Activated CD8-positive, alpha-beta memory T cell treated with anti-CD3 and anti-CD28 coated beads, Interleukin-2, amount 50 U/mL, for 1 hour (primary cell): ENCODE results near the gene SERPINA4.

Experiments used
- DNase-seq: peaks from one replicate; pipeline ENCODE4 v3.0.0-alpha.2; 2020; ENCODE audit errors: extremely low read depth

The SERPINA4 gene

DNA sequence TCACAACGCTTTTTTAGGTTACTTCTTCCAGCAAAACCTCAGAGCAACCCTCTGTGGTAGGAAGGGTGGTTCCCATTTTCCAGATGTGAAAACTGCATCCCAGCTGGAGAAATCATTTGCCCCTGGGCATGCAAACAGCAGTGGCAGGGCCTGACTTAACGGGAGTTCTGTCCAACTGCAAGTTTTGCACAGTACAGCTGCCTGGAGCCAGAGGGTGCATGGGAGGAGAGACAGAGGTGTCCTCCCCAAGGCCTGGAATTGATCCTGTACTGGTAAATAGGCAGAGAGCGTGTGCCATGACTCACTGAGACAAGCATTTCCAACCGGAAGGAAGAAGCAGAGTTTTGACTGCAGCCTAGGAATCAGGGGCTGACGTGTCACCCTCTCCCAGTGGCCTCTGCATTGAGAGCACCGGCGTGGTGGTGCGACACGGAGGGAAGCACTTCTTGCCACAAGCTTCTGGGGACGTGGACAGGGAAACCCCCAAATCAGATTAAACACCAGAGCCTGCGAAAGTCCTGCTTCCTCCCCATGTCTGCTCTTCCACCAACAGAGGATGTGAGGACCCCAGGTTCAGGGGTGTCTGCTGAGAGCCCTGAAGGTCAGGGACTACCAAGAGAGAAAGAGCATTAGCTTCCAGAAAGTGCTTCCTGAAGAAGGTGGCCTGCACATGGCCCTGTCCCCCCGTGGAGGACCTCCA, 19.0 kb upstream of the SERPINA4 start:
- no peak for DNase-seq

DNA sequence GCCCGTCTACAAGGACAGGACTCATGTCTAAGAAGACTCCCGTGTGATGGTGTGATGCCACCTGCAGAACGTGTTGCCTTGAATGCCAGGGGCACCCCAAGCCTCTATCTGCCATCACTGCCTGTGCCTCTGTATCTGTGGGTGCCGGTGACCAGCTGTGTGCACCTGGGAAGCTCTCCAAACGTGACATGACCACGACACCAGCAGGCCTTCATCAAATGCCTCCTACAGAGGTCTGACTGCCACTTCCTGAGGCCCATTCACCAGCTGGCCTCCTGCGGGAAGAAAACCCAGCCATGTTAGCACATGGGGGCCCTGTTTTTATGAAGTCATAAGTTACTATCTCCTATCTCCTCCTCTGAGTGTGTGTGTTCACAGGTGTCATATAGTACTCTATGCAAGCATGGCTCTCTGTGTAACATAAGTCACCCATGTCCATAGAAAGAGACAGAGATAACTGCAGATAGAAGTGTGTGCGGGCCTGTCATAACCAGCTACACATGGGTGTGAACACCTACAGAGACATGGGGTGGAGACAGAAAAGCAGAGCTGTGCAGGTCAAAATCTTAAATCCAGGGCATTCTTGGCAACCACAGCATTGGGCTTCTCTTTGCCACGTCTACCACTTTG, 18.3 kb upstream of the SERPINA4 start:
- DNase-seq: no peak

DNA sequence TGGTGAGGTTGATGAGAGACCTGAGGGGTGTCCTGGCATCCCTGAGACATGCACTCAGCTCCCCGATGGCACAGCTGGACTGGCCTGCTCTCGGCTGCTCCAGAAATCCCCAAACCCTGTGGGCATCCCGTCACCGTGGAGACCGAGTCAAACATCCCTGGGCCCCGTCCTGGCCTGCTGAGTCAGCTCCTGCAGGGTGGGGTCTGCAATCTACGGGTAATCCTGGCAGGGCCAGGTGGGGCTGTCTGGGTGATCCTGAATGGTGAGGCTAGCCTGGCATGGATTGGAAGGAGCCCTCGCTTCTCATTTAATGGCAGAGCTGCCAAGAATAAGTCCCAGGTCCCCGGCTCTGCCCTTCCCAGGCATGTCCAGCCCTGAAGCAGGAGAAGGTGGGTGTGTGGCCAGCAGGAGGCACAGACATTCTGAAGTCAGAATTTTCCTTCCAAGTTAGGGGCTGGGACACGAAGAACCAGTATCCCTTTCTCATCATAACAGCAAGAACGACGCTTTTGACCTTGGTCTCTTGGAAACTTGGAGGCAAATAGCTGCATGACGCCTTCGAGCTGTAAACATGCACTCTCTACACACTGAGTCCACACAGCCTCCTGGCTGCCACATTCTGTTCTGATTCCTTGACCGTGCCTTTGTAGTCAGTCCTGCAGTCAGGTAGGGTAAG, 17.7 kb upstream of the SERPINA4 start:
- DNase-seq: no peak

DNA sequence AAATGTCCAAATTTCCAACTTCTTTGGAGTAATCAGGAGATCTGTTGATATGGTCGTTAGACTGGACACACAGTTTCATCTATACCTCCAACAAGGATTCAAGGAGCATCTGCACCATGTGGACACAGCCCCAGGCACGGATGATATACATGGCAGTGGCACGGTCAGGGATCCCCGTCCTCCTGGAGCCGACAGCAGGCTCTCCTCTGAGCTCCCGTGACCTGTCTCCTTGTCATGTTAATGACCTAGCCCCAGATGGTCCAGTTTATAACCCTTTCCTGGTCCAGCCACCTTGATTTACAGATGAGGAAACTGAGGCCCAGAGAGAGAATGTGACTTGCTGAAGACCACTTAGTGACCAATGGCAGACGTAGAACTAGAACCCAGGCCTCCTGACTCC, 16.5 kb upstream of the SERPINA4 start:
- no peak for DNase-seq

DNA sequence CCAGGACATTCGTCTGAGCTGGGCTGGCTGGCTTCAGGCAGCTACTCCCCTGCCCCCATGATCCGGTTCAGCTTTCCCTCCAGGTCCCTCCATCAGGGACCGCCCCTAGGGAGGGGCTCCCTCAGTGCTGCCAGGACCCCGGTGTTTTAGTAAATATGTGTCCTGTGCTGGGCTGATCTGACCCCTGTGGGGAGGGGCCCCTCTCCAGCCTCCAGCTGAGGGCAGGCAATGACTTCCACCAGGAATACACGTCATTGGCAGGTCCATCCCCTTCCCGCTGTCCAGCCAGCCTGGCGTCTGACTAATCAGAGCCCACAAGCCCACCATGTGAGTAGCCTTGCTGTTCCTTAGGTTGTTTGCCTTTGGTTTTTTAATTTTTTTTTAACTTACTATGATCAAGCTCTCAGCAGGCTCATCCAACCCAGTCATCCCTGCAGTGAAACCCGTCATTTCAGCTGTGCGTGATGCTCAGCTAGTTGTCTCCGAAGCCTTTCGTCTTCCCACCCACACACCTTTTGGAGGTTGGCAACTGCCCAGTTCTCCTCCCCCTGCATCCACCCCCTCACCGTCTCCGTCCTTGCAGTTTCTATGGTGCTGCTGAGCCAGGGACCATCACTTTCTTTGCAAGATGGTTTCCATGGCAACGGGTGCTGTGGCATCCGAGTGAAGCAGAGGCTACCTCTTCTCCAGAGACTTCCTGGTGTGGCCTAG, 16.0 kb upstream of the SERPINA4 start:
- no peak for DNase-seq

DNA sequence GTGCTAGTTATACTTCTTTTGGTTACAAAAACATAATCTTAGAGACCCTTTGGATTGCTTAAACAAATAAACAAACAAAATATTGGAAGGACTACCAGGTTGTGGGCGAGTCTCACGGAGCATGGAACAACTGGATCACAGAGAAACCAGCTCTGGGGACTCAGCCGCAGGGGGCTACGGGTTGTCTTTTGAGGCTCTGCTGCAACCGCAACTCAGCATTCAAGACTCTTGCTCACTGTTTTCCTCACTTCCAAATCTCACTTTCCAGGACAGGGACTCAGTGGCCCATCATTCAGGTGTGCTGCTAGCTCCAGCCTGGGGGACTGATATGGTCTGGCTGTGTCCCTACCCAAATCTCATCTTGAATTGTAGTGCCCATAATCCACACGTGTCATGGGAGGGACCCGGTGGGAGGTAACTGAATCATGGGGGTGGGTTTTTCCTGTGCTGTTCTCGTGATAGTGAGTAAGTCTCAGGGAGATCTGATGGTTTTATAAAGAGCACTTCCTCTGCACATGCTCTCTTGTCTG, 14.0 kb upstream of the SERPINA4 start:
- DNase-seq: no peak

DNA sequence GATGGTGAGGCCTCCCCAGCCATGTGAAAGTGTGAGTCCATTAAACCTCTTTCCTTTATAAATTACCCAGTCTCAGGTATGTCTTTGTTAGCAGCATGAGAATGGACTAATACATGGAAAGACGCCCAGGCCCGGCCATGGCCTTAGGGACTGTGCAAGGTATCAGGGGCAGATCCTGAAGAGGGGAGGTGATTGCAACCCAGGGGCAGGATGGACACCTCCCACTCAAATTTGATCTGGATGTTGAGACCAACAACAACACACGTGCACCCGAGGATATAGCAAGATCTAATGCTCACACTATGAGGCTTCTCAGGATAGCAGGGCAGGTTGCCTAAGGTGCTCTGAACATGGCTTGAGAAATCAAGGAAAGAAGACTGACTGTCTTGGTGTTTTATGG, 13.5 kb upstream of the SERPINA4 start:
- no peak for DNase-seq

DNA sequence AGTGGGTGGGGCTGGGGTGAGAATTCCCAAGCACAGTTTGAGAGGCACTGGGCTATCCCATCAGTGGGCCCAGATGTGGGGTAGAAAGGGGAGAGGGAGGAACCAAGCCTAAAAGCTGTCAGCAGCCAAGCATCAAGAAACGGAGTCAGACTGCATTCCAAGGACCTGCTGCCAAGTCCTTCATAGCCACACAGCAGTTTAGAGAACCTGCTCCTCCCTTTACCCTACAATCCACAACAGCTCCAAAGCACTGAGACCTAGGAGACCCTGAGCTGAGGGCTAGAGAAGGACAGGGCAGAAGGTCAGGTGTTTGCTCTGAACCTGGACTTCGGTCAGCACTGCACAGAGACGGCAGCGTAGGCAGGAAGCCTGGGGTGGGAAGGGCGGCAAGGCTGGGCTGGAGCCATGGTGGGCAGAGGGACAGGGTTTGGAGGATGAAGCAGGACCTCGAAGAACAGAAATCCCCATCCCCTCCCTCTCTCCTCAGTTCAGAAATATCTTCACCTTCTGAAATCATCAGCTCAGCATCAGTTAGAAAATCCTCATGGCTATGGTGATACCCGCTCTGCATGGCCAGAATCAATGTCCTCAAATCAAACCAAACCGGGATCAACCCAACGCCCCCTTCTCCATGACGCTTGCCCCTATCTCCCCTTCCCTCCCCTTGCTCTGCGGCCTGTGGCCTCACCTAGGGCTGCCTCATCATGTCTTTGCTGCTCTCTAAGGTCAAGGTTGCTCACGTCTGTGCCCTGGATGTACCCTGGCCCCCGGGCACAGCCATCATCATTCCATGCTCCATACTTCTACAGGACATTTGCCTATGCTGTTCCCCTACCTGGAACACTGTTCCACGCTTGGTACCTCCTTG, 12.9 kb upstream of the SERPINA4 start:
- DNase-seq: no peak

DNA sequence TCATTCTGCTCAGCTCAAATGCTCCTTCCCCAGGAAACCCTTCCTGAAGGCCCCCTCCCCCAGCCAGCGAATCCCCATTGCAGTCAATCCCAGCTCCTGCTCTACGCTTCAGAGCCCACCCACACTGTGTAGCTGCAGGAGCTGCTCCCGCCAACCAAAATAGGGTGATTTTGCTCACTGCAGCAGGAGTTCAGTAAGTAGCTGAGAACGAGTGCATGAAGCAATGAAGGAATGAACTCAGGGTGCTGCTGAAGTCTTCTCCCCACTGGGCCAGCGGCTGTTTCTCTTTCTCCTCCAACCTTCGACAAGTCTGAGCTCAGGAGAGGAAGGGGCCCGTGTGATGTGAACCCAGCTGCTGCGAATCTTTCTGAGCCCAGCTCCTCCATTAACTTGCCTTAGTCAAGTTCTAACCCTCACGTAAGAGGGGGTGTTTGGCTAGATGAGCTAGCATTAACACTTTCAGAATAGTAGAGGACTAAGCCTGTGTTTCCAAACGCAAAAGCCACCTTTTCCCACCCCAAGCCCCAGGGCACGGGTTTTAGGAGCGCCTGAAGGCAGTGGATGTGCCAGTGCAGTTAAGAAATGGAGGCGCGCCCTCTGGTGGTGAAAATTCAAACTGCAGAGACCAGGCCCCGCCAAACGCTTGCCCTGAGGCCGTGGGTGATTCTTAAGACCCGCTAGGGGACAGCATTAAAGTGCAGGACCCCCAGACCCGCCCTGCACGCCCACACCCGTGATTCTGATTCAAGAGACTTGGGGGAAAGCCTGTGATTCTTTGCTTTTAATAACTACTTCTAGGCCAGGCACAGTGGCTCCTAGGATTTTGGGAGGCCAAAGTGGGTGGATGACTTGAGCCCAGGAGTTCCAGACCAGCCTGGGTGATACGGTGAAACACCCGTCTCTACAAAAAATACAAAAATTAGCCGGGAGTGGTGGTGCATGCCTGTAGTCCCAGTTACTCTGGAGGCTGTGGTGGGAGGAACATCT, 11.9 kb upstream of the SERPINA4 start:
- DNase-seq: no peak

DNA sequence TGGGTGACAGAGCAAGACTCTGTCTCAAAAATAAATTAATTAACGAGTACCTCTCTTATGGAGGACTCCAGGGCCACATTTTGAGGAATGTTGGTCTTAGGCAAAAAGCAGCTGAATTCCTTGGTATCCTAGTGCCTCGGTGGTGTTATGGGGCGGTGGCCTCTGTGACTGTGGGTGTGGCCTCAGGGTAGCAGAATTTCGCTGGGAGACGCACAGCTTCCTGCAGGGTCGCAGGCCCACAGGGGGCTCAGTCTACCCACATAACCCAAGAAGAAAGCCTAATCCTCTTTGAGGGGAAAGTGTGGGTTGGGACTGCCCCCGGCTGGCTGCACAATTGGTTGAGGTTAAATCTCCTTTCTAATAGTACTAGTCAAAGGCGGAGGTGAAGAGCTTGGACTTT, 11.2 kb upstream of the SERPINA4 start:
- DNase-seq: no peak

DNA sequence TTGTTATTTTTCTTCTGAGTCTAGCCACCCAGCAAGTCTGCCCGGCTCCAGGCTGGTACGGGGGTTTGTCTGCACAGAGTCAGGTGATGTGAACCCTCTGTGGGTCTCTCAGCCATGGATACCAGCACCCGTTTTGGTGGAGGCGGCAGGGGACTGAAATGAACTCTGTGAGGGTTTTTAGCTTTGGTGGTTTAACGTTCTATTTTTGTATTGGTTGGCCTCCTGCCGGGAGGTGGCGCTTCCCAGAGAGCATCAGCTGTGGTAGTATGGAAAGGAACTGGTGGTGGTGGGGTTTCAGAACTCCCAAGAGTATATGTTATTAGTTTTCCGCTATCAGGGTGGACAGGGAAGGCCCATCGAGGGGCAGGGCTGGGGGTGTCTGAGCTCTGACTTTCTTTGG, 5.3 kb upstream of the SERPINA4 start:
- no peak for DNase-seq

DNA sequence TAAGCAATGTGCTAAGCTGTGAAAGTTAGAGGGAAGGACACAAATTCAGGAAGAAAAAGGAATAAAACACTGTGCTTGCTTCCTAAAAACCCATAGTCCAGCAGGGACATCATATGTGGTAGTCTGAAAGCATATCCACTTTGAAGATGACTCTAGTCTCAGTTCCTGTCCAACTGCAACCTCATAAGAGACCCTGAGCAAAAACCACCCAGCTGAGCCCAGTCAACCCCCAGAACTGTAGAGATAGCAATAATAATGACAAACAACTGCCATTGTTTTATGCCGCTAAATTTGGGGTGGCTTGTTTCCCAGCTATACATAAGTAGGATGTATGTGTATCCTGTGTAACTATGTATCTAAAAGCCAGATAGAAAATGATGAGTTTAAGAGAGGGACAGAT, 3.9 kb upstream of the SERPINA4 start:
- DNase-seq: no peak

DNA sequence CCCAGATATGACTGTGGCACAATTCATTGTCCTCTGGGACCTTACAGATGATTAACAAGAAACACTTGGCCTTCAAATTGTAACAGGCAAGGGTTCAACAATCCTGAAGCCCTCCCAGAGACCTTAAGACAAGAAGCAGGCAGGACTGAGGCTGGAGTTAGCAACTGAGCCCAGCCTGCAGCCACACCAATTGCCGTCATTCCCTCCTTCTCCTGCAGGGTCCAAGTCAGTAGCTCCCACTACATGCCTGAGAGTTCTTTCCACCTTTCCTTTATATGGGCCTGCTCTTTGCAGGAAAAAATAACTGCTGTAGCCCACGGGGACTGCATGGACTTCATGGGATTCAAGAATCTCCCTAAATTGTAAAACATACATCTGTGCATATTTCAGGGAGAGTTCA, 2.4 kb upstream of the SERPINA4 start:
- DNase-seq: no peak

DNA sequence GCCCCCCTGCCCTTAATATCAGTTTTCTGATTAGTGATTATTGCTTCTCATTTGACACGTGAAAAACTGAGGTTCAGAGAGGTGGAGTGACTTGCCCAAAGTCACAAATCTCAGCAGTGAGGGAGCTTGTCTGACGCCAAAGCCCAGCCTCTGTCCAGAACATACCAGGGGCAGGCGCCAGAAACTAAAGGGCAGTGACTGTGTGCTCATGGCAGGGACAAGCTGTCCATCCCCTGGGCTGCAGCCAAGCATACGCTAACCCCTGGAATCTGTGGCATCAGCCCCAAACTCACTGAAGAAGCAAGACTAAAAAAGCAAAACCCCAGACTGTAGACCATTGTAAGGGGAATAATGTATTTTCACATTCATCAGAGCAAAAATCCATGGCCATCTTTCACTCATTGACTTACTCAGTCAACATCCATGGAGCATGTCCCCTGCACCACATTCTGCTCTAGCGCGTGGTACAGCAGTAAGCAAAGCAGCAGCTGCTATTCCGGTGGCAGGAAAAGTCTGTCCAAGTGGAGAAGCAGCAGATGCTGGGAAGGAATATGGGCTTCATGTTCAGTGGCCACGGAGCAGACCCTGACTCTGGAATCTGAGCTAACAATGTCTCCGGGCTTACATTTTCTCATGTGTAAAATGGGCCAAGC, 1.5 kb upstream of the SERPINA4 start:
- no peak for DNase-seq

DNA sequence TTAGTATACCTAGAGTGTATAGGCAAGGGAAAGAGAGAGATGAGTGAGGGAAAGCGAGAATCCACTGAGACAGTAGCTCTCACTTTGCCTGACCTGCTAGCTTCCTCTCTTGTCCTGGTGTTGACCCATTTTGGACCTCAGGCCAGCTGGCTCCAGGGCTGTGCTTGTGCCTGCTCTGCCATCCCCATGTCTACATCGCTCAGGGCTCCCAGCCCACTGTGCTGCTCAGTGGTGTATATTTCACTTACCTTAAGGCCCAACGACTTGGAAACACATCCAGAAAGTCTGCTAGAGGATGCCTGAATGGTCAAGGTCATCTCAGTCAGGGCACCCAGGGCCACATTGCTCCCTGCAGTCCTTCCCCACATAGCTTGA, 964 bp upstream of the SERPINA4 start:
- DNase-seq: no peak

DNA sequence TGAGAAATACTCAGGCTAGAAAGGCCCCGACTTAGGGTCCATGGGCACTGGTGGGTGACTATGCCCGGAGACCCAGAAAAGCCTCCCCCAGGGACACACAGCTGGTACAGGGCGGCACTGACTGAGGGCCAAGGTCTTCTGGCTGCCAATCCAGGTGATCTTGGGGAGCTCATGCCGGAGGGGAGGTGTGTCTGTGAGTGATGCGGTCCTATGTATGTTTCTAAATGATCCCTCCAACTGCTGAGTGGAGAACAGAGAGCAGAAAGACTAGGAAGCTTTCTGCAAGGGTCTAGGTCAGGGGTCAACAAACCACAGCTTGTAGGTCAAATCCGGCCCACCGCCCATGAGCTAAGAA, 391 bp downstream of the SERPINA4 start:
- DNase-seq: no peak

DNA sequence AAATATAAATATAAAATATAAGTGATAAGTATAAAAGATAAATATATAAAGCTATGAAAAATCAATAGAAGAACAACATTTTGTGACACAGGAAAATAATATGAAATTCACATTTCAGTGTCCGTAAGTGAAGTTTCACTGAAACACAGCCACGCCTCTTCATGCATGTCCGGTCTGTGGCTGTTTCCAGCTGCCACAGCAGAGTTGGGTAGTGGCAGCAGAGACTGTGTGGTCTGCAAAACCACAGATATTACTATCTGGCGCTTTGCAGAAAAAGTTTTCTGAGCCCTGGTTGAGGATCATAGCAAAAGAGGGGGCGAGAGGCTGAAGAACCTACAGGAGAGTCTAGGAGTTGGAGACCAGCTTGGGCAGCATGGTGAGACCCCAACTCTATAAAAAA, 780 bp downstream of the SERPINA4 start:
- no peak for DNase-seq

DNA sequence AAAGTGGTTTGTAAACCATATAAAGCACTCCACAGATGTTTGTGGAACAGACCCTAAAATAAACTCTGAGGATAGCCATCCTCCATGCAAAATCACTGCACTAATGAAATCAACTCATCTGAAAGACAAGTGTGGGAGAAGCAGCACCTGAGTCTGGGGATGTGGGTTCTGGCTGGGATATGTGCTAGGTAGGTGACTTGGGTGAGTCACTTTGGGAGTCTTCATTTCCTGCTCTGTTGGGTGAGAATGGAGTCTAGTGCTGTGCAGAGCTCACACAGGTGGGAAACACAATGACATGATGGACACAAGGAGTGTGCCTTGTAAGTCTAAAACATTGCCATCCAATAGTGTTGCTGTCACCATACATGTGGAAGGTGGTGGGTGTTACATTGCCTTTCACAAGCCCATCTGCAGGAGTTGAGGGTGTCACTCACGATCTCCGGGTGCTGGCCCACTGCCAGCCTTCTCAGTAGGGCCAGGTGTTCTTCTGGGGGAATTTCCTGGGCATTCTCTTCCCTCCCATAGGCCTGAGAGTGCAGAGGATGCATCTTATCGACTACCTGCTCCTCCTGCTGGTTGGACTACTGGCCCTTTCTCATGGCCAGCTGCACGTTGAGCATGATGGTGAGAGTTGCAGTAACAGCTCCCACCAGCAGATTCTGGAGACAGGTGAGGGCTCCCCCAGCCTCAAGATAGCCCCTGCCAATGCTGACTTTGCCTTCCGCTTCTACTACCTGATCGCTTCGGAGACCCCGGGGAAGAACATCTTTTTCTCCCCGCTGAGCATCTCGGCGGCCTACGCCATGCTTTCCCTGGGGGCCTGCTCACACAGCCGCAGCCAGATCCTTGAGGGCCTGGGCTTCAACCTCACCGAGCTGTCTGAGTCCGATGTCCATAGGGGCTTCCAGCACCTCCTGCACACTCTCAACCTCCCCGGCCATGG, 2.0 kb downstream of the SERPINA4 start:
- no peak for DNase-seq

DNA sequence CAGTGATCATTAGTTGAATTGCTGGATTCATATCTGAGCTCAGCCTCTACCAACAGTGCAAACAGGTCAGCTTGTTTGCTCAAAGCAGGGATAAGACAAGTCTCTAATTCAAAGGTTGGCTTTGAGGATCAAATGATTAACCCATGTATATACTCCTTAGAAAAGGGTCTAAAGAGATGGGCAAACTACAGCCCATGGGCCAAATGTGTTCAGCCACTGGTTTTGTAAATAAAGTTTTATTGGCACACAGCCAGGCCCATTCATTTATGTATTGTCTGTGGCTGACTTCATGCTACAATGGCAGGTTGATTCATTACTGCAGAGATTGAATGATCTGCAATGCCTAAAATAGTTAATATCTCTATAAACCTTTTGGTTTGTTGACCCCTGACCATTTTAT, 3.1 kb downstream of the SERPINA4 start:
- no peak for DNase-seq
